Testis (tissue), 2 donors: ENCODE results near the gene SCN3A.

Source experiments
- CTCF ChIP-seq, 3 experiments: fragments of 450-650 bp in 2 of 3; fragments of 200-600 bp in 1 of 3; sonication (generic) in 1 of 3; IDR thresholded peaks; one replicate each; pipeline ENCODE4 v1.5.1; 2016 to 2019; ENCODE audit warnings: antibody characterized with exemption in 3 of 3, mild to moderate bottlenecking in 2 of 3, moderate library complexity in 1 of 3
- POLR2A ChIP-seq: fragments of 450-650 bp; IDR thresholded peaks from one replicate; pipeline ENCODE4 v1.6.1; 2017; ENCODE audit warnings: antibody characterized with exemption, mild to moderate bottlenecking, moderate library complexity

- TF ChIP-seq POLR2A: no peak
- TF ChIP-seq CTCF (IDR thresholded peaks at IDR 0.05): no peak
Observed at GRCh38 chr2:165182029-165182428, 21.8 kb downstream of the SCN3A start.
